Vagina (tissue), 2 donors: ENCODE results near the gene FGF22.

Experiments
- CTCF ChIP-seq, 3 experiments: fragments of 450-650 bp in 2 of 3; fragments of 200-600 bp in 1 of 3; sonication (generic) in 1 of 3; IDR thresholded peaks; one replicate each; pipeline ENCODE4 v1.5.1; 2017 to 2019; ENCODE audit warnings: antibody characterized with exemption in 3 of 3, mild to moderate bottlenecking in 2 of 3, moderate library complexity in 2 of 3
- POLR2A ChIP-seq, 2 donors: fragments of 450-650 bp; IDR thresholded peaks; one replicate each; pipeline ENCODE4 v1.6.1; 2017; ENCODE audit warnings: antibody characterized with exemption in 2 of 2, mild to moderate bottlenecking in 2 of 2, moderate library complexity in 2 of 2

GRCh38 chr19:596263-596655, 43.4 kb upstream of the FGF22 start:
- TF ChIP-seq CTCF (IDR thresholded peaks at IDR 0.05) (no peak), POLR2A (IDR thresholded peaks at IDR 0.05) (no peak)
